HFF-Myc (cell line): Measurements from ENCODE around the gene CSNK1G1.
A peak's percentile ranks its signal among the peaks of the same experiment; 100 is the strongest.

ENCODE experiments used
- DNase-seq: peaks from one replicate; pipeline ENCODE4 v3.0.0-alpha.2; 2011; ENCODE audit warnings: low read depth; ENCODE audit errors: extremely low read depth
- H3K4me3 ChIP-seq: replicated peaks from 2 replicates; pipeline ENCODE4 v1.5.1; 2011; ENCODE audit warnings: low read depth, mild to moderate bottlenecking, control low read depth, low read length
- CTCF ChIP-seq: IDR thresholded peaks from 2 replicates; pipeline ENCODE4 v1.5.1; 2012; ENCODE audit warnings: mild to moderate bottlenecking, low read depth, low read length, control low read depth; ENCODE audit errors: missing control alignments

The CSNK1G1 gene

DNA sequence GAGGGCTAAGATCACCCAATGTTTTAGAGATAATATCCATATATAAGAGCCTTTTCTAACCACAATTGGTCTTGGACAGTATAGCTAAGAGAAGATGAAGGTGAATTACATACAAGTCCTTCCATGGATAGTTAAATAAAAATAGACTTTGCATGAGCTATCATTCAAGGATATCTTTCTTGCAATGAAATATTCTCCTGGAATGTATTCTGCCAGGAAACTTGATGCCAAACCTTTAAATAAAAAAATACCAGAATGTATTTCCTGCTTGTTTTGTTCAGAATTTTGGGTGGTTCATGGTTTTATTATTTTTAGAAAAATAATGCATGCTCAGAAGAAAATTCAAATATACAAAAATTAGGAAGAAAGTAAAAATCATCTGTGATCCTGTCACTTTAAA, 104.3 kb downstream of the CSNK1G1 start:
- no peak for TF ChIP-seq CTCF
- no peak overlapping the region for H3K4me3 ChIP-seq
- no peak for DNase-seq

- TF ChIP-seq CTCF: no peak
- DNase-seq: no peak
- no peak overlapping the region for H3K4me3 ChIP-seq
Observed at GRCh38 chr15:64251121-64251520, 104.9 kb downstream of the CSNK1G1 start.

DNA sequence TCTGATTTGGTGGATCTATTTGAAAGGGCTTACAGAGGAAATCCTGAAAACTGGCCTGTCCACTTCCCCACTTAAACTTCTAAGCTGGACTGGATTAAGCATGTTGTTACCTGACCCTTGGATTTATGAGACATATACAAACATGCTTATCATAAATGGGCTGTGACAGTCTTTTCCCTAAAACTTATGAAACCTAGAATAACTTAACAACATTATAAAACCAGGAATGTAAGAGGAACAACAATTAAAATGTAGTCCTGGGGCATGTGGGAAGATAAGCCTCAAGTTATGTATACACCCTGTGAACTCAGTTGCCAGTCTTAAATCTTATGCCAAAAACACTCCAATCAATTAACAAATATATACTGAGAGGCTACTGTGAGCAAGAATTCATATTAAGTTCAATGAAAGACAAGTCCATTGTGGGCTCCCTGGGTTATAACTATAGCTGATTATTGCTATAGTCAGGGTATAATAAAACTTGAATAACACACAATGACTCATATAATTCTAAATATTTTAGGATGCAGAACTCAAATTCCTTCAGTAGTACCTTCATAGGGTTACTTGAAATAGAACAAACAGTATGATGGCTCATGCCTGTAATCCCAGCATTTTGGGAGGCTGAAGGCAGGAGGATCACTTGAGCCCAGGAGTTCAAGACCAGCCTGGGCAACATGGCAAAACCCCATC, 105.9 kb downstream of the CSNK1G1 start:
- TF ChIP-seq CTCF: no peak
- H3K4me3 ChIP-seq: no peak overlapping the region
- DNase-seq: no peak

GRCh38 chr15:64249406-64249805, 106.6 kb downstream of the CSNK1G1 start:
- H3K4me3 ChIP-seq: no peak overlapping the region
- no peak for DNase-seq
- no peak for TF ChIP-seq CTCF

DNA sequence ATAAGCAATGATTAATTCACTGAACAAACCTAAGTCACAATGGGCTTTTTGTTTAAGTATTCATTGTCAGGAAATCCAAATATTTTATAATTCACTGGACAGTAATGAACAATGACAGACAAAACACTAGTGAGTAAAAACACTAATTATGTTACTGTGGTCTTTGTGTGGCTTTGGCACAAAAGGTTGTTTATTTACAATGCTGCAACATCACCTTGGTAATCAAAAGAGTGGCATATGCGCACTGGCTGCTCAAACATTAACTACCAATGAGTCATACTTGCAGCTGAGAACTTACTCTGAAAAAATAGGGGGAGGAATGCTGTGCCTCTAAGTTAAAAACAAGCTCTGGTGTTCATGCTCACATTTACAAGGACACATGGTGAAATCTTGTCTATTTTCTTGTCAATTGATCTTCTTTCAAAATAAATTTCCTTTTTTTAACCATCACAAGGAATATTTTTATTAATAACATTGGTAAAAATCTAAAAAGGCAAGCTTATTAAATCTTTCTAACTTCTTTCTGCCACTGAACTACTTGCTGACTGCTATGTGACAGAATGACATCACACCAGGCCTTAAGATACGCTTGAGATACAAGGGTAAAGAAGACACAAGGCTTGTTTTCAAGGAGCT, 107.9 kb downstream of the CSNK1G1 start:
- H3K4me3 ChIP-seq: no peak overlapping the region
- DNase-seq: peak; percentile 87
- TF ChIP-seq CTCF: no peak

- no peak for DNase-seq
- H3K4me3 ChIP-seq: no peak overlapping the region
- TF ChIP-seq CTCF: no peak
Observed at GRCh38 chr15:64247535-64247905, 108.5 kb downstream of the CSNK1G1 start.
